IMR-90 (cell line): ENCODE measurements around the gene PPP6R3. TPM values are rescaled to one million over a fixed set of nuclear protein-coding genes. Genes with fewer than 3 reads are reported as not detected.

ENCODE experiments used
- ATAC-seq: fragments of 200-7000 bp; cut with Tn5 transposase; 2 replicates; pipeline ENCODE4 v1.9.1; 2020; ENCODE audit warnings: low read depth, mild to moderate bottlenecking, moderate library complexity
- BruUV-seq: library from RNA; stranded (reverse); fragments of 400-500 nt; replicated peaks from 2 replicates; lab custom pipeline; 2021; lab: Mats Ljungman, UMichigan
- CTCF ChIA-PET: fragments of 300-600 bp; formaldehyde crosslinking; extraction: SDS; loops from one replicate; lab custom pipeline; 2021; ENCODE audit warnings: antibody characterized with exemption; lab: Yijun Ruan, JAX
- POLR2A ChIA-PET: fragments of 300-600 bp; sonication (Branson Sonifier 250); formaldehyde crosslinking; loops from one replicate; lab custom pipeline; 2022; ENCODE audit warnings: antibody characterized with exemption; ENCODE audit not compliant: unreplicated experiment; lab: Charles Lee
- DNase-seq: peaks from one replicate; pipeline ENCODE4 v3.0.0; 2013
- H2AFZ ChIP-seq: replicated peaks from 2 replicates; pipeline ENCODE3; 2013; ENCODE audit warnings: low read length, mild to moderate bottlenecking; ENCODE audit not compliant: poor library complexity
- H2AK5ac ChIP-seq: 2 replicates; pipeline ENCODE4 v1.6.1; 2013; ENCODE audit warnings: low read depth, low read length, inconsistent platforms
- H2AK9ac ChIP-seq: replicated peaks from 2 replicates; pipeline ENCODE3; 2013; ENCODE audit warnings: mild to moderate bottlenecking, low read depth, low read length, moderate library complexity; ENCODE audit not compliant: poor library complexity
- H2BK120ac ChIP-seq: 2 replicates; pipeline ENCODE4 v1.6.1; 2013; ENCODE audit warnings: low read depth, low read length, inconsistent platforms
- H2BK15ac ChIP-seq: 3 replicates; pipeline ENCODE4 v1.6.1; 2013; ENCODE audit warnings: low read depth, low read length, inconsistent platforms
- H2BK20ac ChIP-seq: 2 replicates; pipeline ENCODE4 v1.6.1; 2013; ENCODE audit warnings: low read depth, mild to moderate bottlenecking, inconsistent platforms, low read length, moderate library complexity
- H2BK5ac ChIP-seq: 2 replicates; pipeline ENCODE4 v1.6.1; 2013; ENCODE audit warnings: mild to moderate bottlenecking, low read depth, low read length, inconsistent platforms; ENCODE audit not compliant: poor library complexity, severe bottlenecking
- H3K14ac ChIP-seq: replicated peaks from 2 replicates; pipeline ENCODE4 v1.6.1; 2013; ENCODE audit warnings: low read depth, low read length, inconsistent platforms
- H3K18ac ChIP-seq: 2 replicates; pipeline ENCODE4 v1.6.1; 2013; ENCODE audit warnings: low read depth, low read length, control low read depth
- H3K23ac ChIP-seq: 2 replicates; pipeline ENCODE4 v1.6.1; 2013; ENCODE audit warnings: low read depth, low read length, inconsistent platforms
- H3K27ac ChIP-seq: 2 replicates; pipeline ENCODE4 v1.5.1; 2013; ENCODE audit warnings: mild to moderate bottlenecking, control low read depth, low read length; ENCODE audit not compliant: insufficient read depth
- H3K27me3 ChIP-seq: 2 replicates; pipeline ENCODE4 v1.6.1; 2013; ENCODE audit warnings: low read length; ENCODE audit not compliant: control insufficient read depth, insufficient read depth
- H3K36me3 ChIP-seq: 2 replicates; pipeline ENCODE4 v1.6.1; 2013; ENCODE audit warnings: low read length, mixed read lengths; ENCODE audit not compliant: control insufficient read depth, insufficient read depth
- H3K4ac ChIP-seq: 2 replicates; pipeline ENCODE4 v1.6.1; 2013; ENCODE audit warnings: low read depth, low read length, inconsistent platforms
- H3K4me1 ChIP-seq: 2 replicates; pipeline ENCODE4 v1.6.1; 2013; ENCODE audit warnings: low read length, mixed read lengths; ENCODE audit not compliant: control insufficient read depth, insufficient read depth
- H3K4me2 ChIP-seq: 2 replicates; pipeline ENCODE4 v1.6.1; 2013; ENCODE audit warnings: low read depth, mild to moderate bottlenecking, control low read depth, low read length, moderate library complexity
- H3K4me3 ChIP-seq: 2 replicates; pipeline ENCODE4 v1.5.1; 2013; ENCODE audit warnings: low read depth, mild to moderate bottlenecking, control low read depth, low read length, moderate library complexity; ENCODE audit not compliant: insufficient read depth
- H3K56ac ChIP-seq: 2 replicates; pipeline ENCODE4 v1.6.1; 2013; ENCODE audit warnings: low read length, inconsistent platforms; ENCODE audit not compliant: insufficient read depth; ENCODE audit errors: extremely low read depth
- H3K79me1 ChIP-seq, 2 experiments: 2 replicates each; pipeline ENCODE4 v1.6.1; 2013; ENCODE audit warnings: low read length in 2 of 2, inconsistent platforms in 1 of 2, low read depth in 1 of 2
- H3K9ac ChIP-seq: 2 replicates; pipeline ENCODE4 v1.6.1; 2013; ENCODE audit warnings: low read depth, low read length, control low read depth
- H3K9me1 ChIP-seq: 2 replicates; pipeline ENCODE4 v1.6.1; 2013; ENCODE audit warnings: low read length, inconsistent platforms; ENCODE audit not compliant: insufficient read depth
- H3K9me3 ChIP-seq: 2 replicates; pipeline ENCODE4 v1.6.1; 2013; ENCODE audit warnings: low read length; ENCODE audit not compliant: control insufficient read depth, insufficient read depth
- H4K20me1 ChIP-seq: 2 replicates; pipeline ENCODE4 v1.6.1; 2013; ENCODE audit warnings: low read length, inconsistent platforms; ENCODE audit not compliant: insufficient read depth
- H4K5ac ChIP-seq: 2 replicates; pipeline ENCODE4 v1.6.1; 2013; ENCODE audit warnings: mild to moderate bottlenecking, low read depth, low read length, control low read depth
- H4K8ac ChIP-seq, 2 experiments: 2 replicates each; pipeline ENCODE4 v1.6.1; 2013; ENCODE audit warnings: low read depth in 2 of 2, low read length in 2 of 2, control low read depth in 1 of 2, inconsistent platforms in 1 of 2
- H4K91ac ChIP-seq: 2 replicates; pipeline ENCODE4 v1.6.1; 2013; ENCODE audit warnings: low read depth, low read length, inconsistent platforms; ENCODE audit not compliant: insufficient read depth
- CEBPB ChIP-seq: IDR thresholded peaks from 2 replicates; pipeline ENCODE4 v1.6.1; 2012; ENCODE audit warnings: low read depth, low read length, improper control_type of control experiment
- FOS ChIP-seq: fragments of 150-350 bp; IDR thresholded peaks from 2 replicates; pipeline ENCODE4 v1.6.1; 2016; ENCODE audit warnings: low read depth, low read length
- NFE2L2 ChIP-seq: fragments of 150-350 bp; IDR thresholded peaks from 2 replicates; pipeline ENCODE4 v1.6.1; 2016; ENCODE audit warnings: low read depth, mild to moderate bottlenecking, low read length
- RAD21 ChIP-seq: IDR thresholded peaks from 2 replicates; pipeline ENCODE4 v1.6.1; 2012; ENCODE audit warnings: low read length, improper control_type of control experiment
- RFX5 ChIP-seq: IDR thresholded peaks from 2 replicates; pipeline ENCODE4 v1.8.0; 2012; ENCODE audit warnings: low read depth, mild to moderate bottlenecking, low read length, moderate library complexity
- USF2 ChIP-seq: fragments of 150-350 bp; IDR thresholded peaks from 2 replicates; pipeline ENCODE4 v1.6.1; 2017; ENCODE audit warnings: mild to moderate bottlenecking, antibody characterized with exemption, low read length, low read depth
- WGBS, 2 experiments: methylation state at CpG; one replicate each; pipeline versions ENCODE4 v1.1.5 to v1.1.7; 2013; ENCODE audit warnings: missing lambda C conversion rate in 2 of 2; ENCODE audit not compliant: insufficient read length in 1 of 2; ENCODE audit errors: extremely low coverage in 2 of 2; 5-methylcytosine and 5-hydroxymethylcytosine counted together
- dilution Hi-C: fragments of 300-500 bp; cut with HindIII; formaldehyde crosslinking; loops from one replicate; pipeline ENCODE4 v1.14.3; 2018; ENCODE audit warnings: low sequenced_read_pairs; ENCODE audit not compliant: unreplicated experiment
- in situ Hi-C: fragments of 300-500 bp; cut with MboI; formaldehyde crosslinking; loops from 3 replicates; pipeline ENCODE4 v1.14.3; 2019; ENCODE audit warnings: low sequenced_read_pairs, inconsistent platforms, mixed read lengths
- intact Hi-C: fragments of 100-400 bp; cut with micrococcal nuclease; formaldehyde crosslinking; loops from 2 replicates; pipeline ENCODE4 v1.10.0; 2022
- polyA plus RNA-seq, 3 experiments: library from polyadenylated mRNA; depleted of rRNA; stranded (reverse); fragments of >200 nt; gene quantifications; 2 replicates each; pipeline ENCODE4 v1.2.3, GENCODE V29; 2012; ENCODE audit warnings: low replicate concordance in 1 of 3
- total RNA-seq: library from RNA; depleted of rRNA; stranded (reverse); fragments of >200 nt; gene quantifications from 2 replicates; pipeline ENCODE4 v1.2.3, GENCODE V29; 2012

PPP6R3 gene
- total and polyA plus RNA-seq, 2 of the 4 experiments (the other 2 are of a cell fraction) = 29.0 to 123 TPM

- H3K14ac ChIP-seq = no peak overlapping the region
- no peak overlapping the region for H2BK15ac ChIP-seq
- peaks cover 30% of the 10 kb centered on the region for H3K27me3 ChIP-seq
- peaks cover 2% of the 10 kb centered on the region for H3K4me1 ChIP-seq
- no TSS peak for BruUV-seq
- no peak overlapping the region for H4K8ac ChIP-seq
- ChIA-PET POLR2A (no interaction called here), CTCF (no interaction called here)
- H3K27ac ChIP-seq = no peak overlapping the region
- no peak overlapping the region for H2AFZ ChIP-seq
- H4K5ac ChIP-seq = no peak overlapping the region
- no peak overlapping the region for H2BK20ac ChIP-seq
- DNase-seq (no peak), ATAC-seq (no peak)
- no peaks in the 10 kb centered on the region for H3K79me1 ChIP-seq
- in situ Hi-C loops = no loop called here
- no peak overlapping the region for H2BK5ac ChIP-seq
- 0 out of 2 replicates have a peak, but pooled peaks cover 1% of the 10 kb centered on the region for H4K20me1 ChIP-seq
- H4K91ac ChIP-seq = no peak overlapping the region
- H3K18ac ChIP-seq = no peak overlapping the region
- TF ChIP-seq FOS (no peak), NFE2L2 (no peak), USF2 (no peak), RFX5 (no peak), RAD21 (no peak), CEBPB (no peak)
- peaks cover 8% of the 10 kb centered on the region for H3K9me3 ChIP-seq
- no peak overlapping the region for H2BK120ac ChIP-seq
- intact Hi-C loops = no loop called here
- 87% methylated on average over 3 of the region's 24 CpGs; no CpG with 5 or more reads in 1 of the 2 experiments for WGBS, 2 experiments
- no peak overlapping the region for H3K56ac ChIP-seq
- no peak overlapping the region for H2AK5ac ChIP-seq
- no peak overlapping the region for H3K23ac ChIP-seq
- no peaks in the 10 kb centered on the region for H3K36me3 ChIP-seq
- H3K9me1 ChIP-seq = no peaks in the 10 kb centered on the region
- H3K4me2 ChIP-seq = no peak overlapping the region
- dilution Hi-C loops = no loop called here
- H3K4me3 ChIP-seq = no peak overlapping the region
- no peak overlapping the region for H3K4ac ChIP-seq
- H2AK9ac ChIP-seq = peak overlapping the region; percentile 20
- H3K9ac ChIP-seq = no peak overlapping the region
These were observed 193.2 kb downstream of the PPP6R3 start for GRCh38 chr11:68653486-68654430.
